Endothelial cell of umbilical vein (primary cell): ENCODE results near the gene USP16. TPM values are rescaled to one million over a fixed set of nuclear protein-coding genes. Genes with fewer than 3 reads are reported as not detected.

Experiments
- BruUV-seq: library from RNA; stranded (reverse); fragments of 400-500 nt; replicated peaks from 2 replicates; lab custom pipeline; 2021; lab: Mats Ljungman, UMichigan
- CTCF ChIA-PET: fragments of 300-600, 350-600 bp; sonication (Branson Sonifier 250); formaldehyde crosslinking; loops from one replicate; lab custom pipeline; 2021; ENCODE audit warnings: antibody characterized with exemption, inconsistent platforms; lab: Charles Lee
- POLR2A ChIA-PET: fragments of 300-600, 350-600 bp; sonication (Branson Sonifier 250); formaldehyde crosslinking; loops from one replicate; lab custom pipeline; 2021; ENCODE audit warnings: antibody characterized with exemption, inconsistent platforms; lab: Charles Lee
- DNase-seq: peaks from one replicate; pipeline ENCODE4 v3.0.0-alpha.2; 2011; ENCODE audit warnings: low read depth, low spot score
- FAIRE-seq: peaks from 2 replicates; lab custom pipeline; 2011; peaks lifted over from hg19 to GRCh38; lab: Jason Lieb, UNC
- H2AFZ ChIP-seq: 2 replicates; pipeline ENCODE4 v1.6.0; 2012; ENCODE audit warnings: low read depth, low read length, control low read depth, inconsistent platforms
- H3K27ac ChIP-seq: 2 replicates; pipeline ENCODE4 v1.5.1; 2011; ENCODE audit warnings: low read depth, mild to moderate bottlenecking, control low read depth, low read length, moderate library complexity; ENCODE audit not compliant: insufficient read depth
- H3K27me3 ChIP-seq, 2 experiments: 2 replicates each; pipeline versions ENCODE4 v1.6.0 to v1.6.1; 2011; ENCODE audit warnings: low read length in 2 of 2, mixed read lengths in 1 of 2; ENCODE audit not compliant: control insufficient read depth in 2 of 2, insufficient read depth in 2 of 2
- H3K36me3 ChIP-seq, 2 experiments: 2 replicates in 1 of 2; 3 replicates in 1 of 2; pipeline ENCODE4 v1.5.1; 2011; ENCODE audit warnings: low read length in 2 of 2, mild to moderate bottlenecking in 1 of 2, moderate library complexity in 1 of 2; ENCODE audit not compliant: control insufficient read depth in 2 of 2, insufficient read depth in 2 of 2; ENCODE audit errors: extremely low read depth in 1 of 2
- H3K4me1 ChIP-seq: 3 replicates; pipeline ENCODE4 v1.5.1; 2011; ENCODE audit warnings: mild to moderate bottlenecking, low read length; ENCODE audit not compliant: control insufficient read depth, insufficient read depth; ENCODE audit errors: extremely low read depth
- H3K4me2 ChIP-seq: 2 replicates; pipeline ENCODE4 v1.6.1; 2011; ENCODE audit warnings: low read length, control low read depth, mixed read lengths; ENCODE audit not compliant: insufficient read depth
- H3K4me3 ChIP-seq, 3 experiments: fragments of 200-600 bp in 1 of 3; sonication (generic), shearing (Covaris generic) in 1 of 3; replicated peaks in 1 of 3; 2 replicates each; pipeline ENCODE4 v1.5.1; 2011 to 2016; ENCODE audit warnings: control low read depth in 3 of 3, low read length in 3 of 3, mild to moderate bottlenecking in 2 of 3, inconsistent platforms in 1 of 3, low read depth in 1 of 3, moderate library complexity in 1 of 3; ENCODE audit not compliant: insufficient read depth in 1 of 3
- H3K79me2 ChIP-seq: 2 replicates; pipeline ENCODE4 v1.6.0; 2012; ENCODE audit warnings: low read length, inconsistent platforms; ENCODE audit not compliant: control insufficient read depth, insufficient read depth
- H3K9ac ChIP-seq: replicated peaks from 2 replicates; pipeline ENCODE3; 2011; ENCODE audit warnings: low read length, control low read depth; ENCODE audit not compliant: insufficient read depth; ENCODE audit errors: extremely low read depth
- H3K9me1 ChIP-seq: replicated peaks from 3 replicates; pipeline ENCODE4 v1.6.0; 2011; ENCODE audit warnings: mild to moderate bottlenecking, low read length; ENCODE audit not compliant: control insufficient read depth, insufficient read depth; ENCODE audit errors: extremely low read depth
- H3K9me3 ChIP-seq: replicated peaks from 2 replicates; pipeline ENCODE4 v1.5.1; 2012; ENCODE audit warnings: low read length, inconsistent platforms; ENCODE audit not compliant: control insufficient read depth, insufficient read depth
- H4K20me1 ChIP-seq: replicated peaks from 2 replicates; pipeline ENCODE3; 2011; ENCODE audit warnings: mild to moderate bottlenecking, low read length; ENCODE audit not compliant: control insufficient read depth, insufficient read depth; ENCODE audit errors: extremely low read depth
- EZH2 ChIP-seq: IDR thresholded peaks from 2 replicates; pipeline ENCODE4 v1.6.1; 2012; ENCODE audit warnings: borderline replicate concordance, low read depth, mild to moderate bottlenecking, moderate library complexity, low read length, inconsistent platforms; ENCODE audit not compliant: severe bottlenecking
- FOS ChIP-seq: IDR thresholded peaks from 2 replicates; pipeline ENCODE4 v1.6.1; 2011; ENCODE audit warnings: mild to moderate bottlenecking, low read length, moderate library complexity, borderline replicate concordance; ENCODE audit not compliant: insufficient read depth
- JUN ChIP-seq: IDR thresholded peaks from 2 replicates; pipeline ENCODE4 v1.6.1; 2011; ENCODE audit warnings: borderline replicate concordance, low read depth; ENCODE audit not compliant: insufficient read length, insufficient read depth
- MYC ChIP-seq: IDR thresholded peaks from one replicate; pipeline ENCODE4 v1.6.1; 2011; ENCODE audit warnings: mild to moderate bottlenecking, low read depth, low read length
- POLR2A ChIP-seq: IDR thresholded peaks from 2 replicates; pipeline ENCODE4 v1.6.1; 2012; ENCODE audit warnings: low read depth, mild to moderate bottlenecking, control low read depth, low read length
- POLR2AphosphoS5 ChIP-seq: IDR thresholded peaks from 2 replicates; pipeline ENCODE4 v1.6.1; 2012; ENCODE audit warnings: low read depth, mild to moderate bottlenecking, control low read depth, low read length, moderate library complexity; ENCODE audit not compliant: insufficient read depth
- dilution Hi-C: fragments of 300-500 bp; cut with MboI; formaldehyde crosslinking; loops from one replicate; pipeline ENCODE4 v1.15.0; 2019; ENCODE audit warnings: low sequenced_read_pairs; ENCODE audit not compliant: extremely low pct_ligation_motif_present
- intact Hi-C: fragments of 100-400 bp; cut with micrococcal nuclease; formaldehyde crosslinking; loops from one replicate; pipeline ENCODE4 v1.10.0; 2022
- polyA plus RNA-seq, 4 experiments: library from polyadenylated mRNA; depleted of rRNA in 3 of 4; stranded (reverse) in 3 of 4; unstranded in 1 of 4; fragments of >200 nt; gene quantifications; 2 replicates each; pipeline versions ENCODE4 v1.2.1 to v1.2.3, GENCODE V29; 2011 to 2012; ENCODE audit warnings: missing spikeins in 1 of 4
- total RNA-seq: library from RNA; stranded (reverse); gene quantifications from 2 replicates; pipeline ENCODE4 v1.2.3, GENCODE V29; 2021

The USP16 gene
- total and polyA plus RNA-seq, 2 donors (not counting 3 experiments of a cell fraction or from before 2014, with no cell fraction given): 5.9 to 31.3 TPM

GRCh38 chr21:28992526-28993292, 31.8 kb upstream of the USP16 start, which contains the start of gene LTN1:
LTN1 (minus strand) TSS chr21:28992877; CDS start chr21:28992805, 72 bp downstream.
- H3K9ac ChIP-seq: peak within 1 kb of the TSS; percentile 80
- peak within 1 kb of the TSS; percentile 52 for H3K27ac ChIP-seq
- intact Hi-C loops (loop anchor here (1.0 to 2.0 kb wide), 3 partner anchors 10 to 80 kb away; partner anchors contain the start of gene CCT8), dilution Hi-C loops (no loop called here)
- H4K20me1 ChIP-seq: no peaks in the 10 kb centered on the region
- ChIA-PET CTCF (interaction anchor here (0.8 to 1.9 kb wide), 3 partner anchors 10 to 30 kb away, joined by 3 to 9 read pairs (median 4); no protein-coding TSS in a partner anchor), POLR2A (interaction anchor here (1.1 to 1.3 kb wide), 2 partner anchors 10 to 32 kb away, joined by 7 to 19 read pairs; partner anchors contain the start of gene USP16)
- no peaks in the 10 kb centered on the region for H3K27me3 ChIP-seq
- H3K9me1 ChIP-seq: no peaks in the 10 kb centered on the region
- FAIRE-seq: peak; percentile 97
- peak within 1 kb of the TSS; percentile 53 for H2AFZ ChIP-seq
- no TSS peak for BruUV-seq
- peak; percentile 100 for DNase-seq
- peaks cover 13% of the 10 kb centered on the region for H3K4me1 ChIP-seq
- H3K79me2 ChIP-seq: peaks cover 38% of the 10 kb centered on the region
- peak within 1 kb of the TSS; percentile 99 for H3K4me2 ChIP-seq
- TF ChIP-seq POLR2A: peak; percentile 77
- peak; percentile 57 for TF ChIP-seq FOS
- TF ChIP-seq MYC: no peak
- TF ChIP-seq JUN: peak; percentile 75
- peak; percentile 89 for TF ChIP-seq POLR2AphosphoS5
- TF ChIP-seq EZH2: no peak
- no peaks in the 10 kb centered on the region for H3K36me3 ChIP-seq
- H3K4me3 ChIP-seq: peak within 1 kb of the TSS; percentile 71 to 89 (median 80)
- no peaks in the 10 kb centered on the region for H3K9me3 ChIP-seq
